HG03159 (cell line): ENCODE data around the gene ZC2HC1B.
"Not testable (repeated sequence)": the region's sequence is repeated elsewhere in the genome, so short reads cannot be mapped to it uniquely, and the experiment has no call there.

Experiments
- ATAC-seq: cut with Tn5 transposase; IDR thresholded peaks from one replicate; pipeline ENCODE4 v1.9.1; 2021; ENCODE audit warnings: mild to moderate bottlenecking, moderate library complexity; ENCODE audit not compliant: unreplicated experiment

Gene ZC2HC1B

GRCh38 chr6:143864234-143864633 is at the start of gene ZC2HC1B:
ZC2HC1B (plus strand) TSS chr6:143864474; CDS start chr6:143864540, 66 bp downstream.
- no peak for ATAC-seq

GRCh38 chr6:143817621-143818020 is 46.7 kb upstream of the ZC2HC1B start:
- ATAC-seq: no peak

DNA sequence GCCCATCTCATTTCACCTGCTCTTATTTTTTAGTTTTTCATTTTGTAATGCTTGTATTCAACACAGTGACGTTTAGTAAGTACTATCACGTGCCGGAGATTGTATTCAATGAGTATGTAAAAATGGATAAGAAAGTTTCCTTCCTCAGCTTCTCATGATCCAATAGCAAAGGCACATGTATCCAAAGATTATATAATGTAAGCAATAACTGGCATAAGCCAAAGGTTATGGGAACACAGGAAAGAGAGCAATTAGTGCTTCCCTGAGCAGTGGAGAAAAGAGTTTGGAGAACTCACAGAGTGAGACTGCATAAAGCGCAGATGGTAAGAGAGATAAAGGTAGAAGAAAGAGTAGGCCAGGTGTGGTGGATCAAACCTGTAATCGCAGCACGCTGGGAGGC is 42.9 kb upstream of the ZC2HC1B start:
- no peak for ATAC-seq

DNA sequence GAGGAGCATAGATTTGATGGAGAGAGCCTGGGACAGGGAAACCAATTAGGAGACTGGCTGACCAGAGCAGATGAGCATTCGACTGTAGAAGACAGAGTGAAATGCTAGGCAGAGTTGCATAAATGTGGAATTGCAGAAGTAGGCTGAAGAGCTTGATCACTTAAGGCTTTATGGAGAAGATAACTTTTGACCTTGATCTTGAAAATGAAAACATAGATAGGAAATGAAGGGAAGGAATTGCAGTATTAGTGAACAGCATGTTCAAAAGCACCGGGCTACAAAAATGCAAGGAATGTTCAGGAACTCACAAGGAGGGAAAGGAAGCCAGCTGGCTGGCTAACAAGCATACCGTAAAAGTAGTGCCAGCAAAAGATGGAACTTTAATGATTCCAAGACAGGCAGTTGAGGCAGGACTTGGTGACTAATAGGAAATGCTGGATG is 41.7 kb upstream of the ZC2HC1B start:
- no peak for ATAC-seq

DNA sequence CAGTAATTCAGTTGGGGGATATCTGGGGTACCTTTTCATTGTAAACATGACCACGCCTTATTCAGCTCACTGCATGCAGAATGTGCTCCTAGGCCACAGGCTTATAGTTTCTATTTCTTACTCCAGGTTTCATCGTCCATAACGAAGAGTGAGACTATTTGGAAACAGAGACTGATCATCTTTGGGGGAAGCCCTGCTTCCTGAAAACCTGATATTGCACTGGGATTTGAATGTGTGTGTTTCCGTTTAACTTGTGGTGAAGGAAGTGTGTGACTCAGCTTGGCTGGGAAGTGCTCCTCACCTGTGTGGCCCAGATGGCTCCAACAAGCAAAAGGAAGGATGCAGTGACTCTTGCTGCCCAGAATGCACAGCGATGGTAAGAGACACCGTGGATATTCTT is 40.7 kb upstream of the ZC2HC1B start:
- no peak for ATAC-seq

GRCh38 chr6:143828572-143828971 is 35.7 kb upstream of the ZC2HC1B start:
- no peak for ATAC-seq

DNA sequence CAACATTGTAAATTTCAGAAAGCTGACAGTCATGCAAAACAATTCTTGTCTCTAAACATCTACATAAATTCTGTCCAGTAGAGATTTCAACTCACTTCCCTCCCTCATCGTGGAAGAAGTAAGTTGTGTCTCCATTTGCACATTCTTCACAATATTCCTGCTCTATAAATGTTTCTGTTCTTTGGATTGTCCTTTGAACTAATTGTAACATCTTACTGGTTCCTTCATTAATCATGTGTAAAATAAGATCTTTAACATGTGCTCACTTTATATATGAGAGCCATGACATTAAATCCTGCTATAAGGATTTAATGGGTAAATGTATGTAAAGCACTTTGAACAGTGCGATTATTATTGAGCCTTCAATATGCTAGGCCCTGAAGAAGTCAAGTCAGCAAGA is 28.1 kb upstream of the ZC2HC1B start:
- ATAC-seq: no peak

DNA sequence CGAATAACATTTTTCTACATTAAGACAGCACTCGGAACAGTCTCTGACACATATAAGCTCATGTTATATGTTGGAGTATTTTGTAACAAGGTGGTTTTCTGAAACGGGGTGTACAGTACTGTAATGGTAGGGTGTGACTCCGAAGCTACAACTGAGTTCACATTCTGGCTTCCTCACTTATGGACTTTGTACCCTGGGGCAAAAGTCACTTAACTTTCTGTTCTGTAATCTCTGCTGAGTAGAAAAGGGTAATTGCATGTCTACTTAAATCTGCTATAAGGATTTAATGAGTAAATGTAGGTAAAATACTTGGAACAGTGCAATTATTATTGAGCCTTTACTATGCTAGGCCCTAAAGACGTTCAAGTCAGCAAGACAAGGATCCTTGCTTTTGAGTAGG is 25.9 kb upstream of the ZC2HC1B start:
- no peak for ATAC-seq

DNA sequence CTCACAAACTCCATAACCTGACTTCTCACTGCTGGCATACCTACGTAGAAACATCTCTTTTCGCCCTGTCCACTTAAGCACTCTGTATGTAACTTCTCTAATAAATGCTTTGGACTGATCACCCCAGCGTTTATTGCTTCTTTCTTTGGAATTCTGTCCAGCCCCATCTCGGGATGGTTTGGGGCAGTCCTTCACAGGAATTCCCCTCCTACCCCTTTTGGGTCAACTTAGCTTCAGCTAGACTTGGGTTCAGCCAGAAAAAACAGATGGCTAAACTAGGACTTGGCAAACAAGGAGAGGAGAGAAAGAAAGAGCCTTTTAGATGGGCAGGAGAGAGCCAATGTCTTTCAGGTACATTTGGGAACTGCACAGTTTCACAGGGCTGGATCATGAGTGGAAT is 25.1 kb upstream of the ZC2HC1B start:
- no peak for ATAC-seq

DNA sequence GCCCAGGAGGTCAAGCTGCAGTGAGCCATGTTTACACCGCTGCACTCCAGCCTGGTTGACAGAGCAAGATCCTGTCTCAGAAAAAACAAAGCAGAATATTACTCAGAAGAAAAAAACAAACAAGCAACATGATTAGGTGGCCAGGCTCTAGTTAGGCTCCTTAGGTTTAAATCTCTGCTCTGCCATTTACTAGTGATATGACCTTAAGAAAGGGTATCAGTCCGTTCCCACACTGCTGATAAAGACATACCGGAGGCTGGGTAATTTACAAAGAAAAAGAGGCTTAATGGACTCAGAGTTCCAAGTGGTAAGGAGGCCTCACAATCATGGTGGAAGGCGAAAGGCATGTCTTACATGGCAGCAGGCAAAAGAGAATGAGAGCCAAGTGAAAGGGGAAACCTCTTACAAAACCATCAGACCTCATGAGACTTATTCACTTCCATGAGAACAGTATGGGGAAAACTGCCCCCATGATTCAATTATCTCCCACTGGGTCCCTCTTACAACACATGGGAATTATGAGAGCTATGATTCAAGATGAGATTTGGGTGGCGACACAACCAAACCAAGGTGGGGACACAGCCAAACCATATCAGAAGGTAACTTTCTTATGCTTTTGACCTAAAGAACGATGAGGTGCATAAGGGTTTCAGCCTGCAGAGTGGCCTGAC is 23.5 kb upstream of the ZC2HC1B start:
- no peak for ATAC-seq

GRCh38 chr6:143842461-143842901 is 21.8 kb upstream of the ZC2HC1B start:
- no peak for ATAC-seq

DNA sequence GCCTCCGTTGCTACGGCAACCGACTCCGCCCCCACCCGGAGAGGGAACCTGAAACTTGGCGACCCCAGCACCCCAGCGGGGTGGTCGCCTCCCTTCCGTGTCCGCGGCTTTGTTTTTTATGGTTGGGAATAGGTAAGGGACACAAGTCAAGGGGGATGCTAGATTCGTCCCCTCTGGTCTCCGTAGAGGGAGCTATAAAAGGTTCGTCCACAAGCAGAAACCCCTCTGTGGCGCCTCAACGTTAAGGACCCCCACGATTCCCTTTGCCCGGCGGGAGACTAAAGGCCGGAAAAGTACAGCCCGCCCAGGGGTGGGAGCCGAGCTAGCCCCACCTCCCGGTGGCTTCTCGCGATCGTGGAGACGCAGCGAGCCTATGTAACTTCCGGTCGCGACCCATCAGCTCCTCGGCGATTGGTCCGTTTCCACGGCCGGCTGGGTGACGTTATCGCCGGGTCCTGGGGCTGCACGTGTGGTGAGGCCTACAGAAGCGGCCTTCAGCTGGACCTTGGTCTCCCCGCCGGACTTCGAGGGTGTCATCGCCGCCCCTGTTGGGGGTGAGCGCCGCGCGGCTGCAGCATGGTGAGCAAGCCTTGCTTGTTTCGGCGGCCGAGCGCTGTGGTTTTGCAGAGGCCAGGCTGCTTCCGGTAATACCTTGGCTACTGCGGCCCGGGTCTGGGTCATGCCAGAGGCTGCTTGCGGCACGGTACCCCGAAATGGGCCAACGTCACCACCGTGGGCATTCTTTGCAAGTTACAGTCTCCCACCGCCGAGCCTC is 21.2 kb upstream of the ZC2HC1B start, which contains the start of gene LTV1:
Gene LTV1, plus strand, starts transcription at position 437 of the 775 bp plus-strand sequence. Its CDS starts 140 bp downstream, at position 577.
- peak; percentile 99 for ATAC-seq

DNA sequence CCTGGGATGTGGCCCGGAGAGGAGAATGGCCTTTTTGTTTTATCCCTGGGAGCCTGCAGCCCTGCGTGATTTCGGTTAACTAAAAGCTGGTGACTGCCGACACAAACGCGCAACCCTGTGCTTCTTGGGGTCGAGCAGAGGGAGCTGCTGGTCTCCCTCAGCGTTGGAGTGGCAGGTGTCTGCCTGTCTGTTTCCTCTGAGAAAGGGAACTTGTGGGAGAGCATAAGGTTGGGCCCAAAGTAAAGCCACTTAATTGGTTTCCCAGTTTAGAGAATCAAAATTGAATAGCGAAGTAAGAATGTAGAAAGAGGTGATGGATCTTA is 20.6 kb upstream of the ZC2HC1B start:
- peak; percentile 3 for ATAC-seq

DNA sequence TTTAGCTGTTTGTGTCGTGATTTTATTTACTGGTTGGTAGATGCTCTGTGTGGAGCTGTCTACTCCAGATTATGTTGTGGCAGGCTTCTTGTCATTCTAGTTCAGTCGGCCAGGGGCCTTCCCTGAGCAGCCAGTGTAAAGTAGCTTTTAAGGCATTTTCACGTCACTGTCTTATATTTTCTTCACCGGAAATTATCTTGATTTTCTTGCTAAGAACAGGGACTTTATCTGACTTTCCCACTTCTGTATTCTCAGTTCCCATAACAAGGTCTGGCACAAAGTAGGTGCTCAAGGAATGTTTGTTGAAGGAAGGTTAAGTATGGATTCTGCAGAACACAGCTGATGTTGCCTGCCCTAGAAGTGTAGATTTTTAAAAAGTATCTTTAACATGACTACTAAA is 20.3 kb upstream of the ZC2HC1B start:
- no peak for ATAC-seq

- no peak for ATAC-seq
Observed at GRCh38 chr6:143845033-143845432, 19.2 kb upstream of the ZC2HC1B start.

DNA sequence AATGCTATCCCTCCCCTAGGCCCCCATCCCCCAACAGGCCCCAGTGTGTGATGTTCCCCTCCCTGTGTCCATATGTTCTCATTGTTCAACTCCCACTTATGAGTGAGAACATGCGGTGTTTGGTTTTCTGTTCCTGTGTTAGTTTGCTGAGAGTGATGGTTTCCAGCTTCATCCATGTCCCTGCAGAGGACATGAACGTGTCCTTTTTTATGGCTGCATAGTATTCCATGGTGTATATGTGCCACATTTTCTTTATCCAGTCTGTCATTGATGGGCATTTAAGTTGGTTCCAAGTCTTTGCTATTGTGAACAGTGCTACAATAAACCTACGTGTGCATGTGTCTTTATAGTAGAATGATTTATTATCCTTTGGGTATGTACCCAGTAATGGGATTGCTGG is 12.6 kb upstream of the ZC2HC1B start:
- not testable (repeated sequence) for ATAC-seq

GRCh38 chr6:143855057-143855456 is 9.2 kb upstream of the ZC2HC1B start:
- not testable (repeated sequence) for ATAC-seq

DNA sequence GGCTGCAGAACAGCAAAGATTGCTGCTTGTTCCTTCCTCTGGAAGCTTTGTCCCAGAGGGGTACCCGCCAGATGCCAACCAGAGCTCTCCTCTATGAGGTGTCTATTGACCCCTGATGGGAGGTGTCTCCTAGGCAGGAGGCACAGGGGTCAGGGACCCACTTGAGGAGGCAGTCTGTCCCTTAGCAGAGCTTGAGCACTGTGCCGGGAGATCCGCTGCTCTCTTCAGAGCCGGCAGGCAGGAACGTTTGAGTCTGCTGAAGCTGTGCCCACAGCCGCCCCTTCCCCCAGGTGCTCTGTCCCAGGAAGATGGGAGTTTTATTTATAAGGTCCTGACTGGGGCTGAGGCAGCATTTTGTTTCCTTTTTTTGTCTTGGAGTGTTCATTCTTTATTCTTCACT is 7.5 kb upstream of the ZC2HC1B start:
- ATAC-seq: not testable (repeated sequence)

DNA sequence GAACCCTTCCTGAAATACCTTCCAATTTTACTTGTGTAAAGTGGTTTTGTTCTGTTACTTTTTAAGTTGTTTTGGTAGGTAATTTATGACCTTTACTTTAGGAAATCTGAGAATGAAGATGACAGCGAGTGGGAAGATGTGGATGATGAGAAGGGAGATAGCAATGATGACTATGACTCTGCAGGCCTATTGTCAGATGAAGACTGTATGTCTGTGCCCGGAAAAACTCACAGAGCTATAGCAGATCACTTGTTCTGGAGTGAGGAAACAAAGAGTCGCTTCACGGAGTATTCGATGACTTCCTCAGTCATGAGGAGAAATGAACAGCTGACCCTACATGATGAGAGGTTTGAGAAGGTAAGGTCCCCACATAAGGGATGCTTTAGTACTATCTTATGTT is 6.6 kb upstream of the ZC2HC1B start:
- no peak for ATAC-seq

- no peak for ATAC-seq
Observed at GRCh38 chr6:143859891-143860660, 4.2 kb upstream of the ZC2HC1B start.

GRCh38 chr6:143863771-143864170 is 503 bp upstream of the ZC2HC1B start:
- ATAC-seq: no peak

DNA sequence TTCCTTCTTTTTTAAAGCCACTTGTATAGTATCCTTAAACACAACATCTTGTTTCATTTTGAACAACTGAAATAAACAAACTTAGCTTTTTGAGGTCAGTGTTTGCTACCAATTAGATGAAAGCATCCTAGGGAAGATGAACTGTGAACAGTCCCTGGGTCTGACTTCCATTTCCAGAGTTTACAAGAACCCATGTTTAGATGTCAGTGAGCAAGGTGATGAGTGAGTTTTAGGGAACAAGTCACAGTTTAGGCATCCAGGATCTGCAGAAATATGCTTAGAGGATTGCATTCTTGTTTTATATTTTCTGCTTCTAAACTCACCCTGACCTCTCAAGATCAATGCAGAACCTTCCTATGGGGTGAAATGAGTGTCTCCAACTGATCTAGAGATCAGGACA is 3.0 kb downstream of the ZC2HC1B start:
- no peak for ATAC-seq
